Measurements from ENCODE around the gene PKD1.

The PKD1 gene

GRCh38 chr16:2151188-2152091 lies 15.7 kb upstream of the PKD1 start:
- peaks cover 71% of the 10 kb centered on the region in 2 donors for H3K4me1 ChIP-seq (ENCODE audit: control insufficient read depth in 2 of 2, insufficient read depth in 2 of 2, low read length in 2 of 2)
- no peaks in the 10 kb centered on the region for H3K9me3 ChIP-seq (ENCODE audit: control insufficient read depth in 2 of 2, low read length in 2 of 2)
- H3K36me3 ChIP-seq (ENCODE audit: control insufficient read depth in 2 of 2, insufficient read depth in 2 of 2, low read length in 2 of 2) = peaks cover 3 to 11% of the 10 kb centered on the region in 2 donors
- no peak overlapping the region for H3K4me3 ChIP-seq (ENCODE audit: low read length in 2 of 2)
- H3K27me3 ChIP-seq (ENCODE audit: control insufficient read depth in 2 of 2, insufficient read depth in 2 of 2, low read length in 2 of 2) = no peaks in the 10 kb centered on the region
- peak overlapping the region; percentile 3 to 38 for H3K27ac ChIP-seq (ENCODE audit: low read depth in 2 of 2, low read length in 2 of 2)
- H3K9ac ChIP-seq (ENCODE audit: low read depth in 1 of 2, low read length in 2 of 2) = peak overlapping the region; percentile 56 to 95

- H3K4me3 ChIP-seq (ENCODE audit: low read length in 2 of 2) = no peak overlapping the region
- peaks cover 65 to 66% of the 10 kb centered on the region in 2 donors for H3K4me1 ChIP-seq (ENCODE audit: control insufficient read depth in 2 of 2, insufficient read depth in 2 of 2, low read length in 2 of 2)
- no peaks in the 10 kb centered on the region for H3K27me3 ChIP-seq (ENCODE audit: control insufficient read depth in 2 of 2, insufficient read depth in 2 of 2, low read length in 2 of 2)
- peak overlapping the region in 1 of 2 donors; percentile 6 for H3K9ac ChIP-seq (ENCODE audit: low read depth in 1 of 2, low read length in 2 of 2)
- no peaks in the 10 kb centered on the region for H3K9me3 ChIP-seq (ENCODE audit: control insufficient read depth in 2 of 2, low read length in 2 of 2)
- H3K36me3 ChIP-seq (ENCODE audit: control insufficient read depth in 2 of 2, insufficient read depth in 2 of 2, low read length in 2 of 2) = peaks cover 3 to 11% of the 10 kb centered on the region in 2 donors
- peak overlapping the region; percentile 16 to 38 for H3K27ac ChIP-seq (ENCODE audit: low read depth in 2 of 2, low read length in 2 of 2)
Observed at GRCh38 chr16:2150418-2151187, 14.9 kb upstream of the PKD1 start.

- Histone ChIP-seq H3K9me3 (ENCODE audit: control insufficient read depth in 2 of 2, low read length in 2 of 2) (no peaks in the 10 kb centered on the region), H3K4me3 (ENCODE audit: low read length in 2 of 2) (no peak overlapping the region), H3K27me3 (ENCODE audit: control insufficient read depth in 2 of 2, insufficient read depth in 2 of 2, low read length in 2 of 2) (no peaks in the 10 kb centered on the region), H3K36me3 (ENCODE audit: control insufficient read depth in 2 of 2, insufficient read depth in 2 of 2, low read length in 2 of 2) (peaks cover 3 to 11% of the 10 kb centered on the region in 2 donors), H3K9ac (ENCODE audit: low read depth in 1 of 2, low read length in 2 of 2) (peak overlapping the region in 1 of 2 donors; percentile 45), H3K27ac (ENCODE audit: low read depth in 2 of 2, low read length in 2 of 2) (peak overlapping the region; percentile 20 to 32), H3K4me1 (ENCODE audit: control insufficient read depth in 2 of 2, insufficient read depth in 2 of 2, low read length in 2 of 2) (peaks cover 65% of the 10 kb centered on the region in 2 donors)
Observed at GRCh38 chr16:2149630-2150417, 14.1 kb upstream of the PKD1 start.

GRCh38 chr16:2148714-2149629 lies 13.3 kb upstream of the PKD1 start:
- peaks cover 3 to 11% of the 10 kb centered on the region in 2 donors for H3K36me3 ChIP-seq (ENCODE audit: control insufficient read depth in 2 of 2, insufficient read depth in 2 of 2, low read length in 2 of 2)
- H3K27ac ChIP-seq (ENCODE audit: low read depth in 2 of 2, low read length in 2 of 2) = peak overlapping the region; percentile 26 to 38
- H3K27me3 ChIP-seq (ENCODE audit: control insufficient read depth in 2 of 2, insufficient read depth in 2 of 2, low read length in 2 of 2) = no peaks in the 10 kb centered on the region
- peak overlapping the region in 1 of 2 donors; percentile 50 for H3K9ac ChIP-seq (ENCODE audit: low read depth in 1 of 2, low read length in 2 of 2)
- no peaks in the 10 kb centered on the region for H3K9me3 ChIP-seq (ENCODE audit: control insufficient read depth in 2 of 2, low read length in 2 of 2)
- H3K4me1 ChIP-seq (ENCODE audit: control insufficient read depth in 2 of 2, insufficient read depth in 2 of 2, low read length in 2 of 2) = peaks cover 57 to 59% of the 10 kb centered on the region in 2 donors
- H3K4me3 ChIP-seq (ENCODE audit: low read length in 2 of 2) = peak overlapping the region; percentile 20 to 51

GRCh38 chr16:2147981-2148671 lies 12.4 kb upstream of the PKD1 start, which contains the start of gene RAB26:
Gene RAB26 (plus strand): TSS chr16:2148625. CDS start chr16:2148784, 159 bp downstream.
- Histone ChIP-seq H3K4me3 (ENCODE audit: low read length in 2 of 2) (peak within 1 kb of the TSS; percentile 59 to 69), H3K9me3 (ENCODE audit: control insufficient read depth in 2 of 2, low read length in 2 of 2) (no peaks in the 10 kb centered on the region), H3K9ac (ENCODE audit: low read depth in 1 of 2, low read length in 2 of 2) (peak within 1 kb of the TSS in 1 of 2 donors; percentile 69), H3K27me3 (ENCODE audit: control insufficient read depth in 2 of 2, insufficient read depth in 2 of 2, low read length in 2 of 2) (no peaks in the 10 kb centered on the region), H3K27ac (ENCODE audit: low read depth in 2 of 2, low read length in 2 of 2) (peak within 1 kb of the TSS; percentile 85 to 88), H3K4me1 (ENCODE audit: control insufficient read depth in 2 of 2, insufficient read depth in 2 of 2, low read length in 2 of 2) (peaks cover 48 to 52% of the 10 kb centered on the region in 2 donors), H3K36me3 (ENCODE audit: control insufficient read depth in 2 of 2, insufficient read depth in 2 of 2, low read length in 2 of 2) (peaks cover 3 to 11% of the 10 kb centered on the region in 2 donors)

- H3K27me3 ChIP-seq (ENCODE audit: control insufficient read depth in 2 of 2, insufficient read depth in 2 of 2, low read length in 2 of 2) = no peaks in the 10 kb centered on the region
- no peaks in the 10 kb centered on the region for H3K9me3 ChIP-seq (ENCODE audit: control insufficient read depth in 2 of 2, low read length in 2 of 2)
- H3K36me3 ChIP-seq (ENCODE audit: control insufficient read depth in 2 of 2, insufficient read depth in 2 of 2, low read length in 2 of 2) = peaks cover 3 to 11% of the 10 kb centered on the region in 2 donors
- peak overlapping the region in 1 of 2 donors; percentile 20 for H3K4me3 ChIP-seq (ENCODE audit: low read length in 2 of 2)
- H3K9ac ChIP-seq (ENCODE audit: low read depth in 1 of 2, low read length in 2 of 2) = peak overlapping the region in 1 of 2 donors; percentile 69
- peak overlapping the region; percentile 72 to 88 for H3K27ac ChIP-seq (ENCODE audit: low read depth in 2 of 2, low read length in 2 of 2)
- peaks cover 41 to 45% of the 10 kb centered on the region in 2 donors for H3K4me1 ChIP-seq (ENCODE audit: control insufficient read depth in 2 of 2, insufficient read depth in 2 of 2, low read length in 2 of 2)
Observed at GRCh38 chr16:2147378-2147777, 11.7 kb upstream of the PKD1 start.

GRCh38 chr16:2145843-2146242 lies 10.1 kb upstream of the PKD1 start:
- Histone ChIP-seq H3K4me3 (ENCODE audit: low read length in 2 of 2) (no peak overlapping the region), H3K9me3 (ENCODE audit: control insufficient read depth in 2 of 2, low read length in 2 of 2) (no peaks in the 10 kb centered on the region), H3K9ac (ENCODE audit: low read depth in 1 of 2, low read length in 2 of 2) (no peak overlapping the region), H3K27me3 (ENCODE audit: control insufficient read depth in 2 of 2, insufficient read depth in 2 of 2, low read length in 2 of 2) (no peaks in the 10 kb centered on the region), H3K27ac (ENCODE audit: low read depth in 2 of 2, low read length in 2 of 2) (no peak overlapping the region), H3K4me1 (ENCODE audit: control insufficient read depth in 2 of 2, insufficient read depth in 2 of 2, low read length in 2 of 2) (peaks cover 25 to 29% of the 10 kb centered on the region in 2 donors), H3K36me3 (ENCODE audit: control insufficient read depth in 2 of 2, insufficient read depth in 2 of 2, low read length in 2 of 2) (no peaks in the 10 kb centered on the region)

- H3K9ac ChIP-seq (ENCODE audit: low read depth in 1 of 2, low read length in 2 of 2) = no peak overlapping the region
- H3K9me3 ChIP-seq (ENCODE audit: control insufficient read depth in 2 of 2, low read length in 2 of 2) = no peaks in the 10 kb centered on the region
- no peak overlapping the region for H3K27ac ChIP-seq (ENCODE audit: low read depth in 2 of 2, low read length in 2 of 2)
- H3K27me3 ChIP-seq (ENCODE audit: control insufficient read depth in 2 of 2, insufficient read depth in 2 of 2, low read length in 2 of 2) = no peaks in the 10 kb centered on the region
- H3K4me1 ChIP-seq (ENCODE audit: control insufficient read depth in 2 of 2, insufficient read depth in 2 of 2, low read length in 2 of 2) = peaks cover 14 to 20% of the 10 kb centered on the region in 2 donors
- no peaks in the 10 kb centered on the region for H3K36me3 ChIP-seq (ENCODE audit: control insufficient read depth in 2 of 2, insufficient read depth in 2 of 2, low read length in 2 of 2)
- no peak overlapping the region for H3K4me3 ChIP-seq (ENCODE audit: low read length in 2 of 2)
Observed at GRCh38 chr16:2143878-2144485, 8.3 kb upstream of the PKD1 start.
